C4-2B (cell line): ENCODE results near the gene MEF2C.

Experiments used
- H3K27ac ChIP-seq: fragments of 450-650 bp; 2 replicates; pipeline ENCODE4 v1.5.1; 2017
- CTCF ChIP-seq: fragments of 450-650 bp; conservative IDR thresholded peaks from 2 replicates; pipeline ENCODE4 v1.5.1; 2017; ENCODE audit warnings: mild to moderate bottlenecking
- ZFX ChIP-seq: fragments of 450-650 bp; IDR thresholded peaks from 2 replicates; pipeline ENCODE4 v1.6.1; 2017

Gene MEF2C

DNA sequence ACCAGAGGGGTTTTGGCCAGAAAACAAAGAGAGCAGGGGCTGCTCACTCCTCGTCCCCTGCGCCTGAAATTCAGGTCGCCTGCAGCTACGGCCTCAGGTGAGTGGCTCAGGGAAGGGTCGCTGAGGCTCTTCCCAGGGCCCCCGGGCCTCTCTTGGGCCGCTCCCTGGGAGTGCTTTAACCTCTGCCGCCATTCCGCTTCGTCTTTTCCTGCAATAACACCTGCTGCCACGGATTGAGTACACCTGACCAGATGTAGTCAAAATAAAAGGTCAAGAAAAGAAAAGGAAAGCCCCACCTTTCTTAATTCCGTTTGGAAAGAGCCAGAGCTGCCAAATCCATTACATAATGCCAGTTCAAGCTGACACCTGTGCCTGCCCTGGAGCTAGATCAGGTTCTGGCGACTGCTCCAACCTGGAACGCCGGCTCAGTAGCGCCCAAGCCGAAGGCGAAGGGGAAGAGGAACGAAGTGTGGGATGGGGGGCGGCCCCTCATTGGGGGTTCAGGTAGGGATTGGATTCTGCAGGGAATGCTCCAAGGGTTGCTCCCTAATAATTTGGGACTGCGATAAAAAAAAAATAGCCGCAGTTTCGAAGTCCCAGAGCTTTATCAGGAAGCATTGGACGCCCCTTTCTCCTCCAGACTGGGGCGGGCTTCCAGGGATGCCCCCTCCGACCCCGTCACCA, 193.9 kb downstream of the MEF2C start:
- H3K27ac ChIP-seq = no peak overlapping the region
- TF ChIP-seq CTCF = no peak
- TF ChIP-seq ZFX = no peak

DNA sequence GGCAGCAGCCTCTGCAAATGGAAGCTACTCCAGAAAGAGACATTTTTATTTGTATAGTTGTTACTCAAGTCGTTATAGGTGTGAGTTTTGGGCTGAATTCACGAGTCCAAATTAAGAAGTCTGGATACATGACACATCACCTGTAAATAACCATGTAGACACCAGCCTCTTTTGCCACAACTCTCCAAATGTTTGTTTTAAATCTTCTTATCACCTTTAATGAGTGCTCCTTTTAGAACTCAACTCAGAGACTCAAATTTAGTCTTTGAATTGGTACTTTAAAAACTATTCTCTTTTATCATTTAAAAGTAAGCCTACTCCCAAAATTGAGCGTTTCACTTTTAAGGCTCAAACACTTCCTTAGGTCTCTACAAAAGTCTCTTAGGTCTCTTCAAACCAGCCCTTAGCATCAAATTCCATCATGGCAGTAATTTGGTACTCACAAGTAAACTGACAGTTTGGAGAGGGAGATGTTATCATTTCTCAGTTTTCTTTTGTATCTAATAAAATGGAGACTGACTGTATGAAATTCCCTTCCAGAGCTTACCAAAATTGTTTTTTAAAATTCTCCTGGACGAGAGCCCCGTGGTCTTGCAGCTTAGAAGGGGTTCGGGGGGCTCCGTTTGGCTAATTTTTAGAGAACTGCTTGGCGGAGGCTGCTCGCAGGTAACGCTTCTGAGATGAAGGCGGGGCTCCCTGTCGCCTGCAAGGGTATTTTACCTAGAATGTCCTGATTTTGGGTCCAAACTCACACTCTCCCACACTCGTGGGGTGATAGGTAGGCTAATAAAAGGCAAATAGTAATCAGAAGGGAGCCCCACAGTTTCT, 194.6 kb downstream of the MEF2C start:
- H3K27ac ChIP-seq = no peak overlapping the region
- TF ChIP-seq ZFX (no peak), CTCF (no peak)

- no peak overlapping the region for H3K27ac ChIP-seq
- TF ChIP-seq ZFX (no peak), CTCF (no peak)
Observed at GRCh38 chr5:88687373-88687911, 195.5 kb downstream of the MEF2C start.

DNA sequence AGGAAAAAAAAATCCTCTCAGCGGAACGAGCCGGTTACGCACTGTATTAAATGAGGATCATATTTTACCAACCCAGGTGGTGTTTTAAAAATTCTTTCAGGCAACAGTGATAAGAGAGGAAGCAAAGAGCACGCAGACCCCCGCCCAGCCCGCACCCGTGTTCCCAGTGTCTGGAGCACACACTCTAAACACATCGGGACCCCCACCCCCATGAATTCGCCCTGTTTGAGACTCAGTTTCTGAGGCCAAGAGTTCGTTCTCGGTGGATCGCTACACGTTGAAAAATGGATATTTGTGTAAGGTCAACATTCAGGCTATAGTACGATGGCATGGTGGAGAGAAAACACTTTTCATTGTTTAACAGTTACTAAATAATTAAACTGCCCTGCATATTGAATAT, 196.3 kb downstream of the MEF2C start:
- no peak overlapping the region for H3K27ac ChIP-seq
- TF ChIP-seq ZFX (no peak), CTCF (no peak)

DNA sequence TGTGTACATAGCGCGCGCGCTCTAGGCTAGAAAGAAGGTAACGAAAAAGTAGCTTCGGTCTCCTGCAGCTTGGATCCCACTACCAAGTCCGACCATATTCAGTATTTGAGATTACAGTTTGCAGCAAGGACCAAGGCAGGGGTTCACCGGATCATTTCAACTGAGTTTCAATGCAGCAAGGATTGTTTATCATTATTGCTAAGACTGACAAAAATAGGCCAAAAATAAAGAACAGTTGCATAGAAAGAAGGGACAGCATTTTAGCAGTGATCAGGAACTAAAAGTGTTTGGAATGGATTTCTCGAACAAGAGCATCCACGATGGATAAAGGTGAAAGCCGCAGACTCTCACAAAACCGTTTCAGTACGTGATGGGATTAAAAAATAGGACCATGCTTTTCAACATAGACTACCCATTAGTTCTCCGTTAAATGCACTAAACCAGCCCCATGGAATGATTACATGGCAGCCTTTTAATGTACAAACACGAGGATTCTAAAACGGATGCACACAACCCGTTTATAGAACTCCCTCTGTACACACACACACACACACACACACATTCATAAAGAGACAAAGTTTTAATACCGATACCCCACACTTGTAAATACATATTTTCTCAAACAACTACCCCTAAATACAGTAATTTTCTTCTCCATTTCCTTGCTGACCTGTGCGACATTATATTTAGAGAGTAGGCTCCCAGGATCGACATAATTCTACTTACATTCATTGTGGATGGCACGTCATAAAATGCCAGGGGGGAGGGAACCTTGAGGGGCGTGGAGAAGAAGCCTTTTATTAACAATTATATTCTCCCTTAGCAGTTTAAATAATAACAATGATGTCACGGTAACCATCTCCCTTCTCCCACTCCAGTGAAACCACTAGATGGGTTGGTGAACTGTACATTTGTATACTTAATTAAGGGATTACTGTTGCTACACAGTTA, 197.1 kb downstream of the MEF2C start:
- TF ChIP-seq ZFX (no peak), CTCF (no peak)
- no peak overlapping the region for H3K27ac ChIP-seq

DNA sequence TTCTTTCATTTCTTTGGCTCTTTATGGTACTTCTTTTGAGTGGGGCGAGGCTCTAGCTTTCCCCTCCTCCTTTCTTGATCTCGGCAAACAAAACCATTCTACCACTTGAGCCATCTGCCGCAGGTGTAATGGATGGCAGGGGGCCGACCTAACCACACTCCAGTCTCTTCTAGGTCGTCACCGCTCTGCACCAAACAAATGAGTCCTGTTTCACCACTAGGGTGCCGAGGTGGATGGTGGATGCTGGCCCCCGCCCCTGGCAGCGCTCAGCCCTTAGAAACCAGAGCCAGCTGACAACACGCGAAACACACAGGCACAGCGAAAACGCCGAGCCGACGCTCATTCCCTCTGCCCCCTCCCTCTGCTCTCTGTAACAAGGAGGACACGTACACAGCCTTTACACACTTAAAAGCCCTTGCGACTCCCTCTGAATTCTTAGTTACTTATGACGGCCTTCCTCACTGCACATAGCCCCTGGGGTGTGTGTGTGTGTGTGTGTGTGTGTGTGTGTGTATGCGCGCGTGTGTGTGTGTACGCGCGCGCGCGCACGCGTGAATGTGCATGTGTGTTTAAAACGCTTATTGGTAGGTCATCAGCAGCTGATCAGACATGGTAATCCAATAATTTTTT, 199.4 kb downstream of the MEF2C start:
- no peak for TF ChIP-seq CTCF
- no peak for TF ChIP-seq ZFX
- H3K27ac ChIP-seq = no peak overlapping the region
